ENCODE data around the gene CLDN11.

CLDN11 gene

DNA sequence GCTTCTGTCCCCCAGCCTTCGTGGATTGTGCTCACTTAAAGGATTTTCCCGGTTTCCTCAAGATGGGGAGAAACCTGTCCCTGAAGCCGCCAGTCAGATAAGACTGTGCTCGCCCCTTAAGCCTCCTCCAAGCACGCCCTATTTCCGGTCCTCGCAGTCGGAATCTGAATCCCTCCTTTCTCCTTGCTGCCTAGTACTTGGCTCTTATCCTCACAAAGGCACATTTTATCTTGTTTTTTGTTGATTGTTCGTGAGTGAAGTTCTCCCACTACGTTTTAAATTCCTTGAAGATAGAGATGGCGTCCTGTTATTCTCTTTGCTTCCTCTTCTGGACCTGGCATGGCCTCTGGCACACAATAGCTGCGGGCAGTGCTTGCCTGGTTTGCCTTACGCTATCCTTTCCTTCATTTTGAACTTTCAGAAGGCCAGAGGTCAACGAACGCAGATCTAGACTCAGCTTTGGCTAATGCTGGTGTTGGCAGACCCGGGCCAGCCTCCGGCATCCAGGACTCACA lies 1.7 kb downstream of the CLDN11 start:
- H3K27me3 Mint-ChIP-seq = peaks cover 41% of the 10 kb centered on the region
- peak overlapping the region; percentile 33 for H3K4me3 Mint-ChIP-seq
- H3K27ac Mint-ChIP-seq = no peak overlapping the region
- no peak for ATAC-seq
- no peaks in the 10 kb centered on the region for H3K9me3 Mint-ChIP-seq
- H3K36me3 Mint-ChIP-seq = no peaks in the 10 kb centered on the region
- H3K4me1 Mint-ChIP-seq = peaks cover 29% of the 10 kb centered on the region

DNA sequence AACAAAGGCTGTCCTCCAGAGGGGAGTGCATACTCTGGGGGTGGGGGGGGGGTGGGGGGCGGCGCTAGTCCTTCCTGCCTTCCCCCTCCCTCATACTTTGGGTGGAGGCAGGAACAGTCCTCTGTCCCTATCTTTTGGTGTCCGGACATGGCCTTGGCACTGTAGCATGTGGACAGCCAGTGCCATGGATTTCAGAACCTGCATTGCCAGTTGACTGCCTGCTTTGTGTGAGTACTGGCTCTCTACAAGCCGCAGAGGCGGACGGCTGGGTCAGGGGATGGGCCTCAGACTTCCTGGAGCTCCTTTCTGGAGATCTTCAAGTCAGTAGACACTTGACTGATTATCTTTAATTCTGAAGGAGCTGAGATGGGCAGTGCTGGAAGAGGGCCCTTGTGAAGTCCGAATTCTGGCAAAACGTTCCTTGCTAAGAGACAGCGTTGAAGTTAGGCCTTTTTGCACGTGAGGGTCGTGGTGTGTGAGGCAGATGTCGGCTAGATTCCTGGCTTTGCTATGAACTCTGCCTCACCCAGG lies 2.5 kb downstream of the CLDN11 start:
- Mint-ChIP-seq H3K27me3 (peaks cover 41% of the 10 kb centered on the region), H3K4me1 (peaks cover 29% of the 10 kb centered on the region), H3K27ac (no peak overlapping the region), H3K36me3 (no peaks in the 10 kb centered on the region), H3K4me3 (no peak overlapping the region), H3K9me3 (no peaks in the 10 kb centered on the region)
- no peak for ATAC-seq

DNA sequence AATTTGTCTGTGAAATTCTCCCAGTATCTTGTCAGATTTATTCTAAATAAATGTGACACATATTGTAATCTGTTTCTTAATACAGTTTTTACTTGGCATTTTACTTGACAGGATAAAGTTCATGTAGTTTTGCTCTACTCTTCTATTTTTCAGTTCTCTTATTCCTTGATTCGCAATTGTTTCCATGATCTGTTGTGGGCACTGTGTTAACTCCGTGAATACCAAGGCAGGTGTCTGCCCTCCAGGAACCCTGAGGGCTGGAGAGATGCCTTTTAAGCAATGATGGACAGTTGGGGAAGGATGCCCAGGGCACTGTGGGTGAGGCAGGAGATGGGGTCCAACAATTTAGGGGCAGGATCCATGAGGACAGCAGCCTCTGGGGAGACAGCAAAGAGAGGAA lies 3.1 kb downstream of the CLDN11 start:
- Mint-ChIP-seq H3K27me3 (peaks cover 41% of the 10 kb centered on the region), H3K4me1 (peaks cover 29% of the 10 kb centered on the region), H3K27ac (no peak overlapping the region), H3K9me3 (no peaks in the 10 kb centered on the region), H3K4me3 (no peak overlapping the region), H3K36me3 (no peaks in the 10 kb centered on the region)
- ATAC-seq = no peak

DNA sequence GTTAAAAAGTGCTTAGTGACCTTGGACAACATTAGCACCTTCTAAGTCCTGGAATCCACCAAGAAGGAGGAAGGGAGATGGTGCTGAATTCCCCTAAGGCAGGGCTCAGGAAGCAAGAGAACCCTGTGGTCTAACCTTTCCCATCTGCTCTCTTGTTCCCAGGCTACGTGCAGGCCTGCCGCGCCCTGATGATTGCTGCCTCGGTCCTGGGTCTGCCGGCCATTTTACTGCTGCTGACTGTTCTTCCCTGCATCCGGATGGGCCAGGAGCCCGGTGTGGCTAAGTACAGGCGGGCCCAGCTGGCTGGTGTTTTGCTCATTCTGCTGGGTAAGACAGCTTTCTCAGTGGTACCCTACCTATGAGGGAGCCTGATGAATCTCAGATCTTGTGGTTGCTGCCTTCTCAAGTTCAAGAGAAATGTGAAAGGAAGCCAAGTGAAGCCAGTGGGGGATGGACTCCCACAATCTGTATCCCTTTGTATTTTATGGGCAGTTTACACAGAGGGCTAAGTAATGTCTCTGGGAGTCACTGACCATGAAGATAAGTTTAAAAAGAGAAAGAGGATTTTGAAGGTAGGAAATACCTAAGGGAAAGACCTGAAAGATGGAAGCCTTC lies 4.4 kb downstream of the CLDN11 start:
- no peak for ATAC-seq
- Mint-ChIP-seq H3K36me3 (no peaks in the 10 kb centered on the region), H3K9me3 (no peaks in the 10 kb centered on the region), H3K4me1 (peaks cover 25% of the 10 kb centered on the region), H3K27me3 (peaks cover 28% of the 10 kb centered on the region), H3K4me3 (no peak overlapping the region), H3K27ac (no peak overlapping the region)

DNA sequence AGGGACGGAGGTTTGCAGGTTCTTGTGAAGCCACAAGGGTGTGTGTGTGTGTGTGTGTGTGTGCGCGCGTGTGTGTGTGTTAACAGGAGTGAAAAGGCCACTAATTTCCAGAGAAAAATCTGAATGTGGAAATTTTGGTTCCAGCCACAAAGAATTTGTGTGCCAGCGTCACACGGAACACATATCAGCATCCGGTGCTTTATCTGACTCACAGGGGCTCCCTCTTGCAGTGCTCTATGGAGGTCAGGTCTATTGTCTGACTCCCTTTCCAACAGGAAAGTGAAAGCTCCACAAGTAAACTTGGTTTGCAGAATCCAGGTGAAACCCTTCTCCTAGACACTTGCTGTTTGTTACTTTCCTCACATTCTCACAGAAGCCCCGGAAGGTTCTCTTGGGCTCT lies 6.2 kb downstream of the CLDN11 start:
- no peak for ATAC-seq
- Mint-ChIP-seq H3K36me3 (no peaks in the 10 kb centered on the region), H3K4me3 (no peak overlapping the region), H3K27ac (no peak overlapping the region), H3K9me3 (no peaks in the 10 kb centered on the region), H3K4me1 (peaks cover 22% of the 10 kb centered on the region), H3K27me3 (peaks cover 10% of the 10 kb centered on the region)

DNA sequence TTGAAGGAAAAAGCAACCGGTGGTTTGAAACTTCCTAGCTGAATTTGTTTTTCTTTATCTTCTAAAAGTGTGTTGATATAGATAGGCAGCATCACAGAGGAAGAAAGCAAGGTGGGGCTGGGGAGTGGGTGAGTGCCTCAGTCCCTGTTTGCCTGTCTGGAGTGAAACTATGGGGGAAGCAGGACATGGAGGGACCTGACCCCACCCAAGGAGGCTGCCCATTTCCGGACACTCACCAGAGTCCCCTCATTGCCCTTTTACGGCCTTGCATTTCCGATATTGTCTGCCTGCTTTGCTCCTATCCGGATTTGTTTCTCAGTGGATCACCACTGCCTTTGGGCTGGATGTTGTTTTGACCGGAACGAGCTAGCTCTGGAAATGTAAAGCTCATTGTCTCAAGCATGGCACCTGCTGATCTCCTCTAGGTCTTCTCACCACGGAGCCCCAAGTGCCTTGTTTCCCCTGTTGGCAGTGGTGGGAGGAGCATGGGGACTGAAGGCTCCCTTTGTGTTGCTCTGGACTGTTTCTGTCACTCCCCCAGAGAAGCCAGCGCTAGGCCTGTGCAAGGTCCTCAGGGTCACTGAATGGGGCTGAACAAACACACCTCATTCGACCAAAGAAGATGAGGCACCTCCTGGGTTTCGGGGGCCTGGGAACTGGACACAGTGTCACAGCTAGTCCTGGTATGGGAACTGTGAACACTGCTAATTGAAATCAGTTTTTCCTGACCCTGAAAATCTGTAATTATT lies 7.0 kb downstream of the CLDN11 start:
- Mint-ChIP-seq H3K4me1 (peaks cover 14% of the 10 kb centered on the region), H3K9me3 (no peaks in the 10 kb centered on the region), H3K27me3 (peaks cover 3% of the 10 kb centered on the region), H3K4me3 (no peak overlapping the region), H3K27ac (no peak overlapping the region), H3K36me3 (no peaks in the 10 kb centered on the region)
- no peak for ATAC-seq

DNA sequence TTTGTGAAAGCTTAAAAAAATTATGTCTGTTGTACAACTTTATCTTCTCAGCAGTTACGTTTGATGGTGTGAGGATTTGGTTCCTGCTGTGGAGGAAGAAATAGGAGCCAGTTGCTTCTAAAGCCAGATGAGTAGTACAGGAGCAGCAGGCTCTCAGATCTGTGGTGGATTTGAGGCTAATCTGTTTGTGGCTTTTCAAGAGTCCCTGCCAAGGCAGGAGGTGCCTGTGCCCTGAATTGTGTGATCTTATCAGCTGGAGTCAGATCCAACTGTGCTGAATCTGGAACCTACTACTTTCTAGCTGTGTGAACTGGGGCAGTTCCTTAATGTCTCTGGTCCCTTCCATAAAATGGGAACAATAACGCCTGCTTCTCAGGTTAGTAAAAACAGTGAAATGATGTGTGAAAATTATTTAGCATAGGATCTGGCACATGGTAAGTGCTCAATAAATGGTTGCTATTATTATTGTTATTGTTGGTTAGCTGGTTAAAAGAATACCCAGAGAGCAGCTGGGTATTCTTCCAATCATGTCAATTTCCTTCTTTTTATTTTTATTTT lies 7.7 kb downstream of the CLDN11 start:
- peaks cover 12% of the 10 kb centered on the region for H3K4me1 Mint-ChIP-seq
- H3K27ac Mint-ChIP-seq = no peak overlapping the region
- no peak overlapping the region for H3K4me3 Mint-ChIP-seq
- H3K36me3 Mint-ChIP-seq = no peaks in the 10 kb centered on the region
- no peak for ATAC-seq
- no peaks in the 10 kb centered on the region for H3K9me3 Mint-ChIP-seq
- no peaks in the 10 kb centered on the region for H3K27me3 Mint-ChIP-seq

DNA sequence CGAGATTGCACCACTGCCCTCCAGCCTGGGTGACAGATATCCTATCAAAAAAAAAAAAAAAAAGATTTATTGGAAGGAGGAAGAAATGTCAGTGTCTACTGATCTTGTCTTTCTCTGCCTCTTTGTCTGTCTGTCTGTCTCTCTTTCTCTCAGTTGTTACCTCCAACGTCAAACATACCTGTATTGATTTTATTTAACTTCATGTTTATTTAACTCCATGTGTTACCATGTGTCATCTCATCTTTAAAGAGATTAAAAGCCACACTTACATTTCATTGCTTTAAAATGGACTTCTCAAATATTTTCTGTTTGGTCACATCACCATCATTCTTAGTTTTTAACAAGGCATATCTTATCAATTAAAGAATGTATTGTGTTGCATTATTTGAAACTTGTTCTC lies 9.4 kb downstream of the CLDN11 start:
- Mint-ChIP-seq H3K9me3 (no peaks in the 10 kb centered on the region), H3K27me3 (no peaks in the 10 kb centered on the region), H3K4me1 (peaks cover 6% of the 10 kb centered on the region), H3K27ac (no peak overlapping the region), H3K36me3 (no peaks in the 10 kb centered on the region), H3K4me3 (no peak overlapping the region)
- no peak for ATAC-seq

DNA sequence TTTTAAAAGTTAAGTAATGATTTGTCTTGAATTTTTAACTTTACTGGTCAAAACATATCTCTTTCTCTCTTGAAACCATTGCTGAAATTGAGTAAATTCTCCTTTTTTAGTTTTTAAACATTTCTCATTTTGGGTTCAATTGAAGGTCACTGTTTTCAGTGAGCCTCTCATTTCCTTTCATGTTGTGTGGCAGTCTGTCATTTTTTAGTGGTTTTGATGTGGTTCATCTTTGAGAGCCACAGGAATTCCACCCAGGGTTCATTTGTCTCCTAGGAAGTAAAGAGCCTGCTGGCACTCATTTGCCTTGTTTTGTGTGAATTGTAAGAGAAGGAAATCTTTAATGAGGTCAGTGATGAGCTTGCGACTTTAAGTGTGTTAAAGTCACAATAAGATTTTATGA lies 10.4 kb downstream of the CLDN11 start:
- Mint-ChIP-seq H3K4me1 (peaks cover 6% of the 10 kb centered on the region), H3K4me3 (no peak overlapping the region), H3K27me3 (no peaks in the 10 kb centered on the region), H3K36me3 (no peaks in the 10 kb centered on the region), H3K27ac (no peak overlapping the region), H3K9me3 (no peaks in the 10 kb centered on the region)
- ATAC-seq = no peak

DNA sequence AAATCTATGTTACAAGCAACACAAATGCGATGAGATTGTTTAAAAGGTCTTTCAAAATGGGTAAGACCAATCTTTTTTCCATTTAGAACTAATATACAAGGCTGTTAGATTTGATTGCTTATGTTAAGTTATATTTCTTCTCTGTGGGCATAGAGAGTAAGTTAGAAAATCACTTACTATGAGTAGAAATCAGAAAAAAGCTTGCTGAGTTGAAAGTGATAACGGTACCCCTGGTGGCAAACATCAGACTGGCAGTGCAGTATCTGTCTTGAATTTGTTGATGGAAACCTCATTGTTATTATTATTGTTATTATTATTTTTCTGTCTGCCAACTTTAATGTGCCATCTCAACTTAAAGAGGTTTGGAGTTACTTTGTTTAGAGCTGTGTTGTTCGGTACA lies 12.4 kb downstream of the CLDN11 start:
- no peak overlapping the region for H3K4me3 Mint-ChIP-seq
- no peak overlapping the region for H3K27ac Mint-ChIP-seq
- peaks cover 6% of the 10 kb centered on the region for H3K4me1 Mint-ChIP-seq
- no peak for ATAC-seq
- H3K9me3 Mint-ChIP-seq = no peaks in the 10 kb centered on the region
- H3K36me3 Mint-ChIP-seq = no peaks in the 10 kb centered on the region
- no peaks in the 10 kb centered on the region for H3K27me3 Mint-ChIP-seq

DNA sequence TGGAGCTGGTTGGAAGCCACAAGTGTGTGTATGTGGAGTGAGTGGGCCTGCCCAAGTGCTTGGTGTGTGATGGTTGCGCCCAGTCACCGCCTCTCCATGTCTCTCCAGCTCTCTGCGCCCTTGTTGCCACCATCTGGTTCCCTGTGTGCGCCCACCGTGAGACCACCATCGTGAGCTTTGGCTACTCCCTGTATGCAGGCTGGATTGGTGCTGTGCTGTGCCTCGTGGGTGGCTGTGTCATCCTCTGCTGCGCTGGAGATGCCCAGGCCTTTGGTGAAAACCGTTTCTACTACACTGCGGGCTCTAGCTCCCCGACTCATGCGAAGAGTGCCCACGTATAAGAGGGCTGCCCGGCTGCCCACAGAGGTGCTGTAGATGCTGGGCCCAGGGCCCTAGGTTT lies 13.7 kb downstream of the CLDN11 start:
- Mint-ChIP-seq H3K36me3 (no peaks in the 10 kb centered on the region), H3K9me3 (no peaks in the 10 kb centered on the region), H3K27ac (no peak overlapping the region), H3K4me3 (no peak overlapping the region), H3K4me1 (peaks cover 6% of the 10 kb centered on the region), H3K27me3 (no peaks in the 10 kb centered on the region)
- no peak for ATAC-seq

DNA sequence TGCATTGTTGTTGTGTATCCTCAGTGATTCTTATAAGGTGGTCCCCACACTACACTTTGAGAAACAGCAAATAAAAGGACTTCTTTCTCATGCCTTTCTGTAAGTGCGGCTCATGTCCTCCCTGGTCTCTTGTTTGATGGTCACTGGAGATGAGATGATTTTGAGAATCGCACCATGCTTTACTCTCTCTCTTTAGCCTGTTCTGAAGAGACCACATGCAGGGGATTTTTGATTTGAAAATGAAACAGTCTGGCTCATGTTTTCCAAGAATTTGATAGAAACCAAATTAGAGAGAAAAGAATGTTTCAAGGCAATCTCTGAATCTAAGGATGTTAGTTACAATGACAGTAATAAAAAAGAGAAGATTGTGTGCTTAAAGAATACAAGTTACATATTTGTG lies 18.0 kb downstream of the CLDN11 start:
- Mint-ChIP-seq H3K4me3 (no peak overlapping the region), H3K36me3 (no peaks in the 10 kb centered on the region), H3K9me3 (no peaks in the 10 kb centered on the region), H3K27ac (no peak overlapping the region), H3K27me3 (peaks cover 22% of the 10 kb centered on the region), H3K4me1 (no peaks in the 10 kb centered on the region)
- ATAC-seq = no peak

DNA sequence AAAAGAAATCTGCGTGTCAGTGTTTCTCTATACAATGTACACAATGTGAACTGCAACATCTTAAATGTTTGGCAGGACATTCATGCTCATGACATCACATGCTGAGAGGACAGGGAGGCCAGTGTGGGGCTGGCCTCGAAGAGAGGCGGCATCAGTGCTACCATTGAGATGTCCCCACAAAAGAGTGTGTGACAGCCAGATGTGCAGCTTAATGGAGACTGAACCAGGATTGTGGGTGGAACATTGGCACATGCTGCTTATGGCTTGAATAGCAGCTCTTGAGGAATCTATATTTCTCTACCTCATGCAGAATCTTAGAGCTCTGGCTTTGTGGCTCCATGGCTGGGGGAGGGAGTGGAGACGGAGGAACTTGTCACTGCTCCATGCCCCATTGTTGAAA lies 18.5 kb downstream of the CLDN11 start:
- H3K27ac Mint-ChIP-seq = no peak overlapping the region
- no peak overlapping the region for H3K4me3 Mint-ChIP-seq
- H3K9me3 Mint-ChIP-seq = no peaks in the 10 kb centered on the region
- no peak for ATAC-seq
- peaks cover 27% of the 10 kb centered on the region for H3K27me3 Mint-ChIP-seq
- no peaks in the 10 kb centered on the region for H3K4me1 Mint-ChIP-seq
- H3K36me3 Mint-ChIP-seq = no peaks in the 10 kb centered on the region

DNA sequence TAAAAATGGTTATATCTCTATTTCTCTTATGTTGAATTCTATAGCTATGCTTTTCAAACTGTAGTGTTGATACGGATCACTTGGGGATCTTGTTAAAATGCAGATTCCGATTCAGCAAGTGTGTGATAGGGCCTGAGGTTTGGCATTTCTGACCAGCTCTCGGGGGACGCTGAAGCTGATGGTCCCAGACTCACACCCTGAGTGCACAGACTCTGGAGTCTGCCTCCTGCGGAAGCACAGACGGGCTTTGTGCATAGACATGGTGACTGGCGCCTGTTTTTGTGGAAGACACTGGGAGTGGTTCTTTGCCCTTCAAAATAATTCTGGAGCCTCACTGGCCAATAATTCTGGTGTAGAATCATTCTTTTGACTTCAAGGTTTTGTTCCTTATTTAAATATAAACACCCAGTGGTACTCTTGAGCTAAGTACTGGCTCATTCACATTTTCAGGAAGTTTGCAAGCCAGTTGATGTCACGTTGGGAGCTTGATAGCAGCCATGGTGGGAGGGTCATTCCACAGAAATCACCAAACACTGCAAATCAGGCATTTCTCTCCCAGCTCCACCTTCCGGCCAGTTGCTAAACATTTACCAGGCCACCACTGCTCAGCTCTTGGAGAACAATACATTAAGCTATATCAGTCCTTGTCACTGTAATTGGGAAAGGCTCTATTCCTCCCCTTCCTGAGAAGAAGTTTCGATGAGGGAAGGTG lies 19.2 kb downstream of the CLDN11 start:
- H3K4me3 Mint-ChIP-seq = no peak overlapping the region
- H3K4me1 Mint-ChIP-seq = no peaks in the 10 kb centered on the region
- peaks cover 33% of the 10 kb centered on the region for H3K27me3 Mint-ChIP-seq
- H3K36me3 Mint-ChIP-seq = no peaks in the 10 kb centered on the region
- ATAC-seq = no peak
- no peak overlapping the region for H3K27ac Mint-ChIP-seq
- no peaks in the 10 kb centered on the region for H3K9me3 Mint-ChIP-seq

DNA sequence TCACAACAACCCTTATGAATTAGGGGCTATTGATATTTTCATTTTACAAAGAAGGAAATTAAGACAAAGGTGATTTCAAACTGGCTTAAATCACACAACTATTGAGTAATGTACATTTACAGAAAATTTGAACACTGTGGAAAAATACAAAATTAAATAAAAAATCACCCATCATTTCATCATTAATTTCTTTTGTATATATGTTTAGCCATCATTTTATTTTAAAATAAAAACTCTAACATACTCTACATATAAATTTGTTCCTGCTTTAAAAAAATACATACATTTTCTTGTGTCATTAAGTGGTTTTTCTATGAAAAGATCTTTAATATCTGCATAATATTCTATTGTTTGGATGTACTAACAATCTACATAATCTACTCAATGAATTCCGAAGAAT lies 20.2 kb downstream of the CLDN11 start:
- Mint-ChIP-seq H3K27ac (no peak overlapping the region), H3K4me1 (no peaks in the 10 kb centered on the region), H3K4me3 (no peak overlapping the region), H3K27me3 (peaks cover 36% of the 10 kb centered on the region), H3K9me3 (no peaks in the 10 kb centered on the region), H3K36me3 (no peaks in the 10 kb centered on the region)
- no peak for ATAC-seq

Data from stimulated activated memory B cell treated with anti-CD40 and anti-IgM and Interleukin-4, amounts not matched to agents 10 μg/mL and 1 μg/mL and 100 μg/mL, for 72 hours (primary cell).